Neural progenitor cell (in vitro differentiated cells): ENCODE data around the gene FBP2.

ENCODE experiments used
- EZH2 ChIP-seq: fragments of 200-600 bp; sonication (generic); IDR thresholded peaks from 2 replicates; pipeline ENCODE4 v1.6.1; 2017; ENCODE audit warnings: antibody characterized with exemption, mild to moderate bottlenecking, moderate library complexity
- EZH2phosphoT487 ChIP-seq: fragments of 200-600 bp; sonication (generic); IDR thresholded peaks from 2 replicates; pipeline ENCODE4 v1.6.1; 2017; ENCODE audit warnings: antibody characterized with exemption
- TF ChIP-seq, protein P1 (sequence below): fragments of 200-600 bp; sonication (generic); IDR thresholded peaks from 2 replicates; pipeline ENCODE4 v1.5.1; 2017; ENCODE audit warnings: antibody characterized with exemption, mild to moderate bottlenecking

DNA sequence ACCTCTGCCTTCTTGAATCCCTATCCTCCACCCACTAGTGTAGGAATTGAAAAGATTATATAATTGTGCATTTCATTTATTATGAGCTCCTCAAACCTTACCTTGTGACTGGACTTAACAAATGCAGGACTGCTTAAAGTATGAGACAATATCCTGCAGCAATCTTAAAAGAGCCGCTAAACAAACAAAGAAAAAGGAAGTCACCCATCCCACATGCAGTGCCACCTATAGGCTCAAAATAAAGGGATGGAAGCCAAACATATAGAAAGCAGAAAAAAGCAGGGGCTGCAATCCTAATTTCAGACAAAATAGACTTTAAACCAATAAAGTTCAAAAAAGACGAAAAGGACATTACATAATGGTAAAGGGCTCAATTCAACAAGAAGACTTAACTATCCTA, 30.1 kb downstream of the FBP2 start:
- no peak for TF ChIP-seq EZH2
- TF ChIP-seq EZH2phosphoT487: no peak
- TF ChIP-seq, protein P1, sequence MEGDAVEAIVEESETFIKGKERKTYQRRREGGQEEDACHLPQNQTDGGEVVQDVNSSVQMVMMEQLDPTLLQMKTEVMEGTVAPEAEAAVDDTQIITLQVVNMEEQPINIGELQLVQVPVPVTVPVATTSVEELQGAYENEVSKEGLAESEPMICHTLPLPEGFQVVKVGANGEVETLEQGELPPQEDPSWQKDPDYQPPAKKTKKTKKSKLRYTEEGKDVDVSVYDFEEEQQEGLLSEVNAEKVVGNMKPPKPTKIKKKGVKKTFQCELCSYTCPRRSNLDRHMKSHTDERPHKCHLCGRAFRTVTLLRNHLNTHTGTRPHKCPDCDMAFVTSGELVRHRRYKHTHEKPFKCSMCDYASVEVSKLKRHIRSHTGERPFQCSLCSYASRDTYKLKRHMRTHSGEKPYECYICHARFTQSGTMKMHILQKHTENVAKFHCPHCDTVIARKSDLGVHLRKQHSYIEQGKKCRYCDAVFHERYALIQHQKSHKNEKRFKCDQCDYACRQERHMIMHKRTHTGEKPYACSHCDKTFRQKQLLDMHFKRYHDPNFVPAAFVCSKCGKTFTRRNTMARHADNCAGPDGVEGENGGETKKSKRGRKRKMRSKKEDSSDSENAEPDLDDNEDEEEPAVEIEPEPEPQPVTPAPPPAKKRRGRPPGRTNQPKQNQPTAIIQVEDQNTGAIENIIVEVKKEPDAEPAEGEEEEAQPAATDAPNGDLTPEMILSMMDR: no peak
